H9 (cell line): ENCODE measurements around the gene YY1. TPM values are rescaled to one million over a fixed set of nuclear protein-coding genes. Genes with fewer than 3 reads are reported as not detected.

Source experiments
- DNase-seq: peaks from one replicate; pipeline ENCODE4 v3.0.0-alpha.2; 2017
- H2AFZ ChIP-seq: one replicate; pipeline ENCODE4 v1.6.1; 2013; ENCODE audit warnings: mild to moderate bottlenecking, low read length, control low read depth, moderate library complexity
- H2AK5ac ChIP-seq: 2 replicates; pipeline ENCODE4 v1.6.1; 2013; ENCODE audit warnings: low read length, control low read depth, mixed read lengths; ENCODE audit not compliant: insufficient read length
- H2BK120ac ChIP-seq: one replicate; pipeline ENCODE4 v1.6.1; 2013; ENCODE audit warnings: low read depth, mild to moderate bottlenecking, low read length, control low read depth, inconsistent platforms; ENCODE audit not compliant: poor library complexity, severe bottlenecking
- H2BK12ac ChIP-seq: 2 replicates; pipeline ENCODE4 v1.6.1; 2013; ENCODE audit warnings: low read length, control low read depth, mixed read lengths, low read depth; ENCODE audit not compliant: insufficient read length
- H2BK15ac ChIP-seq: 2 replicates; pipeline ENCODE4 v1.6.1; 2013; ENCODE audit warnings: low read depth, low read length, control low read depth
- H2BK20ac ChIP-seq: one replicate; pipeline ENCODE4 v1.6.1; 2013; ENCODE audit warnings: low read depth, mild to moderate bottlenecking, low read length, control low read depth, inconsistent platforms; ENCODE audit not compliant: poor library complexity, severe bottlenecking
- H2BK5ac ChIP-seq: 2 replicates; pipeline ENCODE4 v1.6.1; 2013; ENCODE audit warnings: low read length, control low read depth, mixed read lengths; ENCODE audit not compliant: insufficient read length
- H3K14ac ChIP-seq: 2 replicates; pipeline ENCODE4 v1.6.1; 2013; ENCODE audit warnings: low read length, control low read depth; ENCODE audit not compliant: insufficient read depth
- H3K18ac ChIP-seq: 2 replicates; pipeline ENCODE4 v1.6.1; 2013; ENCODE audit warnings: low read depth, mild to moderate bottlenecking, mixed read lengths, low read length, control low read depth; ENCODE audit not compliant: insufficient read length
- H3K23ac ChIP-seq: 2 replicates; pipeline ENCODE4 v1.6.1; 2013; ENCODE audit warnings: low read length, control low read depth, mixed read lengths, low read depth; ENCODE audit not compliant: insufficient read length
- H3K23me2 ChIP-seq: 2 replicates; pipeline ENCODE4 v1.6.1; 2013; ENCODE audit warnings: low read depth, mild to moderate bottlenecking, mixed read lengths, low read length, control low read depth; ENCODE audit not compliant: insufficient read length, poor library complexity, severe bottlenecking
- H3K27ac ChIP-seq: 2 replicates; pipeline ENCODE4 v1.5.1; 2013; ENCODE audit warnings: low read length, control low read depth, mixed read lengths, low read depth; ENCODE audit not compliant: insufficient read length
- H3K27me3 ChIP-seq: 2 replicates; pipeline ENCODE4 v1.6.1; 2013; ENCODE audit warnings: low read length, control low read depth, inconsistent platforms; ENCODE audit not compliant: insufficient read depth
- H3K4ac ChIP-seq: 2 replicates; pipeline ENCODE4 v1.6.1; 2013; ENCODE audit warnings: low read depth, mild to moderate bottlenecking, control low read depth, inconsistent platforms, low read length, moderate library complexity
- H3K4me1 ChIP-seq: 2 replicates; pipeline ENCODE4 v1.6.1; 2013; ENCODE audit warnings: low read length, control low read depth, inconsistent platforms; ENCODE audit not compliant: insufficient read depth
- H3K4me2 ChIP-seq: 2 replicates; pipeline ENCODE4 v1.6.1; 2013; ENCODE audit warnings: low read length, control low read depth, mixed read lengths; ENCODE audit not compliant: insufficient read length, insufficient read depth
- H3K56ac ChIP-seq: 2 replicates; pipeline ENCODE4 v1.6.1; 2013; ENCODE audit warnings: low read depth, mild to moderate bottlenecking, mixed read lengths, low read length, control low read depth; ENCODE audit not compliant: insufficient read length
- H3K79me1 ChIP-seq: 2 replicates; pipeline ENCODE4 v1.6.1; 2013; ENCODE audit warnings: low read depth, mild to moderate bottlenecking, moderate library complexity, low read length, control low read depth, inconsistent platforms; ENCODE audit not compliant: insufficient read depth, poor library complexity, severe bottlenecking
- H3K79me2 ChIP-seq: 2 replicates; pipeline ENCODE4 v1.6.1; 2013; ENCODE audit warnings: low read length, control low read depth, inconsistent platforms; ENCODE audit not compliant: insufficient read depth
- H3K9ac ChIP-seq: 2 replicates; pipeline ENCODE4 v1.6.1; 2013; ENCODE audit warnings: low read length, control low read depth, mixed read lengths; ENCODE audit not compliant: insufficient read length; ENCODE audit errors: extremely low read depth
- H3K9me3 ChIP-seq: one replicate; pipeline ENCODE4 v1.6.1; 2013; ENCODE audit warnings: low read depth, low read length, inconsistent platforms; ENCODE audit not compliant: control insufficient read depth
- H3T11ph ChIP-seq: one replicate; pipeline ENCODE4 v1.6.1; 2013; ENCODE audit warnings: mild to moderate bottlenecking, low read length, control low read depth, inconsistent platforms
- H4K20me1 ChIP-seq: one replicate; pipeline ENCODE4 v1.6.1; 2013; ENCODE audit not compliant: control insufficient read depth, insufficient read length, insufficient read depth
- H4K5ac ChIP-seq: 2 replicates; pipeline ENCODE4 v1.6.1; 2013; ENCODE audit warnings: low read depth, mild to moderate bottlenecking, mixed read lengths, low read length, control low read depth; ENCODE audit not compliant: insufficient read length
- H4K8ac ChIP-seq: replicated peaks from 2 replicates; pipeline ENCODE4 v1.6.1; 2013; ENCODE audit warnings: low read length, control low read depth, mixed read lengths, low read depth; ENCODE audit not compliant: insufficient read length
- H4K91ac ChIP-seq: 2 replicates; pipeline ENCODE4 v1.6.1; 2013; ENCODE audit warnings: low read depth, mild to moderate bottlenecking, moderate library complexity, mixed read lengths, low read length, control low read depth; ENCODE audit not compliant: insufficient read length
- H3K27ac Mint-ChIP-seq, 3 experiments: 2 replicates in 2 of 3; 3 replicates in 1 of 3; pipeline ENCODE4 v1.8.0; 2020 to 2021; ENCODE audit warnings: mixed read lengths in 3 of 3, mild to moderate bottlenecking in 1 of 3, moderate library complexity in 1 of 3
- H3K27me3 Mint-ChIP-seq: 2 replicates; pipeline ENCODE4 v1.8.0; 2021; ENCODE audit warnings: low read depth, mild to moderate bottlenecking, moderate library complexity, mixed read lengths
- H3K36me3 Mint-ChIP-seq, 3 experiments: 2 replicates in 2 of 3; 3 replicates in 1 of 3; pipeline ENCODE4 v1.8.0; 2020 to 2021; ENCODE audit warnings: low read depth in 3 of 3, mixed read lengths in 3 of 3; ENCODE audit not compliant: insufficient read depth in 1 of 3
- H3K4me1 Mint-ChIP-seq, 2 experiments: 2 replicates each; pipeline ENCODE4 v1.8.0; 2020; ENCODE audit warnings: mixed read lengths in 2 of 2
- H3K4me3 Mint-ChIP-seq, 2 experiments: 2 replicates in 1 of 2; 3 replicates in 1 of 2; pipeline ENCODE4 v1.8.0; 2020 to 2021; ENCODE audit warnings: mild to moderate bottlenecking in 2 of 2, mixed read lengths in 2 of 2, moderate library complexity in 1 of 2
- H3K9me3 Mint-ChIP-seq, 2 experiments: 2 replicates in 1 of 2; 3 replicates in 1 of 2; pipeline ENCODE4 v1.8.0; 2020; ENCODE audit warnings: mild to moderate bottlenecking in 2 of 2, mixed read lengths in 2 of 2, moderate library complexity in 1 of 2
- CTCF ChIP-seq: fragments of 200-600 bp; sonication (generic); conservative IDR thresholded peaks from 3 replicates; pipeline ENCODE4 v1.8.0; 2021; ENCODE audit warnings: antibody characterized with exemption, mild to moderate bottlenecking
- WGBS: extraction: QIAGEN DNeasy Blood & Tissue Kit; methylation state at CpG from one replicate; pipeline ENCODE4 v1.1.7; 2013; ENCODE audit warnings: missing lambda C conversion rate, low lambda C conversion rate, mixed read lengths; ENCODE audit not compliant: insufficient read length; ENCODE audit errors: extremely low coverage; 5-methylcytosine and 5-hydroxymethylcytosine counted together
- total RNA-seq: library from RNA; stranded (reverse); gene quantifications from 2 replicates; pipeline ENCODE4 v1.2.1, GENCODE V29; 2021

Gene YY1
- total RNA-seq, 1 experiment from 2014 or later: 103 TPM

GRCh38 chr14:100317389-100317788, 78.4 kb downstream of the YY1 start:
- H4K91ac ChIP-seq: no peak overlapping the region
- H3K79me2 ChIP-seq: no peaks in the 10 kb centered on the region
- Mint-ChIP-seq H3K27me3 (no peaks in the 10 kb centered on the region; the same call in 1 of the 2 replicates), H3K4me1 (peaks cover 18 to 19% of the 10 kb centered on the region in 2 experiments), H3K9me3 (no peaks in the 10 kb centered on the region; a peak in 1 of 5 replicates), H3K27ac (no peak overlapping the region), H3K4me3 (no peak overlapping the region), H3K36me3 (no peaks in the 10 kb centered on the region)
- no peak overlapping the region for H3K18ac ChIP-seq
- no peaks in the 10 kb centered on the region for H3K4me1 ChIP-seq
- H3T11ph ChIP-seq: no peak overlapping the region
- H2BK5ac ChIP-seq: no peak overlapping the region
- H4K8ac ChIP-seq: no peak overlapping the region
- H2BK120ac ChIP-seq: no peak overlapping the region
- TF ChIP-seq CTCF: no peak
- no CpG with 5 or more reads among the region's 6 CpGs for WGBS
- no peaks in the 10 kb centered on the region for H3K79me1 ChIP-seq
- no peaks in the 10 kb centered on the region for H4K20me1 ChIP-seq
- H3K14ac ChIP-seq: no peak overlapping the region; the same call in 1 of the 2 replicates
- no peak for DNase-seq
- no peaks in the 10 kb centered on the region for H3K9me3 ChIP-seq
- no peak overlapping the region for H3K56ac ChIP-seq
- H2BK12ac ChIP-seq: no peak overlapping the region
- no peak overlapping the region for H3K4ac ChIP-seq
- no peaks in the 10 kb centered on the region; the same call in 1 of the 2 replicates for H3K27me3 ChIP-seq
- no peak overlapping the region for H3K27ac ChIP-seq
- H3K9ac ChIP-seq: no peak overlapping the region
- no peak overlapping the region for H2AK5ac ChIP-seq
- H2BK20ac ChIP-seq: no peak overlapping the region
- H3K23ac ChIP-seq: no peak overlapping the region
- no peak overlapping the region for H3K4me2 ChIP-seq
- no peak overlapping the region for H4K5ac ChIP-seq
- H2BK15ac ChIP-seq: no peak overlapping the region
- no peaks in the 10 kb centered on the region for H3K23me2 ChIP-seq
- H2AFZ ChIP-seq: no peak overlapping the region
